HepG2 (cell line): Measurements from ENCODE around the gene KRTAP5-9. TPM values are rescaled to one million over a fixed set of nuclear protein-coding genes. Genes with fewer than 3 reads are reported as not detected.

Source experiments
- ATAC-seq: fragments of 200-7000 bp; cut with Tn5 transposase; 3 replicates; pipeline ENCODE4 v1.9.1; 2020; ENCODE audit warnings: mild to moderate bottlenecking, moderate library complexity
- BruUV-seq: library from RNA; stranded (reverse); fragments of 400-500 nt; replicated peaks from 2 replicates; lab custom pipeline; 2021; lab: Mats Ljungman, UMichigan
- CTCF ChIA-PET: fragments of 300-600 bp; formaldehyde crosslinking; extraction: SDS; loops from one replicate; lab custom pipeline; 2021; ENCODE audit warnings: low total read pairs, inconsistent platforms, low intra/inter-chr PET ratio; lab: Yijun Ruan, JAX
- POLR2A ChIA-PET: fragments of 350-600 bp; sonication (Branson Sonifier 250); formaldehyde crosslinking; loops from one replicate; lab custom pipeline; 2020; ENCODE audit warnings: antibody characterized with exemption, inconsistent platforms; lab: Yijun Ruan, JAX
- DNase-seq: peaks from one replicate; pipeline ENCODE4 v3.0.0-alpha.2; 2015; ENCODE audit warnings: low spot score
- FAIRE-seq: peaks from 3 replicates; lab custom pipeline; 2011; peaks lifted over from hg19 to GRCh38; lab: Jason Lieb, UNC
- H2AFZ ChIP-seq: one replicate; pipeline ENCODE4 v1.6.1; 2011; ENCODE audit warnings: low read length, inconsistent platforms
- H3K27ac ChIP-seq: fragments of 300-600 bp; 3 replicates; pipeline ENCODE4 v1.8.0; 2011; ENCODE audit warnings: mixed run types, mild to moderate bottlenecking, mixed read lengths, low read length, inconsistent platforms; ENCODE audit not compliant: insufficient read depth; ENCODE audit errors: extremely low read length
- H3K27me3 ChIP-seq, 2 experiments: fragments of 200-600 bp in 1 of 2; 2 replicates in 1 of 2; 3 replicates in 1 of 2; pipeline versions ENCODE4 v1.6.0 to v1.8.0; 2011; ENCODE audit warnings: low read length in 2 of 2, mild to moderate bottlenecking in 2 of 2, moderate library complexity in 2 of 2, inconsistent platforms in 1 of 2; ENCODE audit not compliant: insufficient read depth in 2 of 2, control insufficient read depth in 1 of 2
- H3K36me3 ChIP-seq, 2 experiments: fragments of 200-600 bp in 1 of 2; replicated peaks in 1 of 2; 2 replicates in 1 of 2; 3 replicates in 1 of 2; pipeline versions ENCODE4 v1.5.1 to v1.8.0; 2011; ENCODE audit warnings: low read length in 2 of 2, inconsistent platforms in 1 of 2; ENCODE audit not compliant: insufficient read depth in 2 of 2, control insufficient read depth in 1 of 2
- H3K4me1 ChIP-seq: 2 replicates; pipeline ENCODE4 v1.5.1; 2012; ENCODE audit warnings: low read length, inconsistent platforms; ENCODE audit not compliant: insufficient read depth
- H3K4me2 ChIP-seq: 2 replicates; pipeline ENCODE4 v1.6.0; 2011; ENCODE audit warnings: low read depth, low read length, inconsistent platforms
- H3K4me3 ChIP-seq, 3 experiments: fragments of 200-600 bp in 1 of 3; sonication (generic), shearing (Covaris generic) in 1 of 3; replicated peaks in 1 of 3; 2 replicates each; pipeline ENCODE4 v1.5.1; 2011 to 2016; ENCODE audit warnings: low read length in 3 of 3, inconsistent platforms in 2 of 3, low read depth in 2 of 3, mild to moderate bottlenecking in 2 of 3, control low read depth in 1 of 3, mixed read lengths in 1 of 3; ENCODE audit not compliant: insufficient read depth in 1 of 3
- H3K79me2 ChIP-seq: one replicate; pipeline ENCODE4 v1.6.1; 2011; ENCODE audit warnings: low read length, inconsistent platforms; ENCODE audit not compliant: insufficient read depth
- H3K9ac ChIP-seq: 2 replicates; pipeline ENCODE4 v1.6.0; 2011; ENCODE audit warnings: mild to moderate bottlenecking, low read depth, low read length, inconsistent platforms; ENCODE audit not compliant: insufficient read depth
- H3K9me3 ChIP-seq: 2 replicates; pipeline ENCODE4 v1.5.1; 2012; ENCODE audit warnings: mild to moderate bottlenecking, low read length
- H4K20me1 ChIP-seq: 2 replicates; pipeline ENCODE4 v1.6.0; 2011; ENCODE audit warnings: inconsistent platforms, mild to moderate bottlenecking, low read length, moderate library complexity; ENCODE audit not compliant: insufficient read depth
- HCFC1 ChIP-seq: fragments of 150-350 bp; IDR thresholded peaks from 2 replicates; pipeline ENCODE4 v1.6.1; 2014; ENCODE audit warnings: low read depth, low read length
- NCOR1 ChIP-seq: fragments of 200-600 bp; sonication (generic); IDR thresholded peaks from 2 replicates; pipeline ENCODE4 v1.7.0; 2017; ENCODE audit warnings: antibody characterized with exemption, low read length, borderline replicate concordance
- SP1 ChIP-seq, 2 experiments: fragments of 450-650 bp in 1 of 2; sonication (generic) in 1 of 2; formaldehyde crosslinking in 1 of 2; IDR thresholded peaks; 2 replicates each; pipeline versions ENCODE4 v1.4.0 to v1.6.1; 2016 to 2020; ENCODE audit warnings: missing genetic modification reagents in 1 of 2
- ZSCAN21 ChIP-seq: sonication (generic); formaldehyde crosslinking; IDR thresholded peaks from 2 replicates; pipeline ENCODE4 v1.8.0; 2022; ENCODE audit warnings: mild to moderate bottlenecking, missing genetic modification reagents, moderate library complexity, borderline replicate concordance
- WGBS: methylation state at CpG from one replicate; pipeline ENCODE4 v1.1.6; 2017; ENCODE audit warnings: low lambda C conversion rate; 5-methylcytosine and 5-hydroxymethylcytosine counted together
- in situ Hi-C: cut with HindIII; loops from 2 replicates; pipeline ENCODE4 v1.10.0; 2017; ENCODE audit warnings: low pct_unique_long_range_greater_than_20kb; ENCODE audit not compliant: extremely low pct_ligation_motif_present
- intact Hi-C: fragments of 100-400 bp; cut with micrococcal nuclease; formaldehyde crosslinking; loops from one replicate; pipeline ENCODE4 v1.10.0; 2022; ENCODE audit not compliant: unreplicated experiment
- polyA plus RNA-seq, 8 experiments: library from polyadenylated mRNA; depleted of rRNA in 3 of 8; stranded (reverse) in 7 of 8; unstranded in 1 of 8; fragments of >200 nt; fragmentation: Illumina TruSeq in 4 of 8; extraction: Trizol in 4 of 8; gene quantifications; 2 replicates each; pipeline versions ENCODE4 v1.2.1 to v1.2.3, GENCODE V29; 2011 to 2016; ENCODE audit warnings: low read depth in 4 of 8, missing spikeins in 1 of 8, mixed read lengths in 1 of 8; ENCODE audit not compliant: insufficient read depth in 1 of 8
- total RNA-seq, 5 experiments: library from RNA; depleted of rRNA; stranded (reverse); fragments of >200 nt; fragmentation: Illumina TruSeq; extraction: Trizol; gene quantifications; 2 replicates each; pipeline ENCODE4 v1.2.3, GENCODE V29; 2016; ENCODE audit warnings: low read depth in 1 of 5
- TF ChIP-seq, protein P1 (sequence below): sonication (generic); formaldehyde crosslinking; conservative IDR thresholded peaks from 2 replicates; pipeline ENCODE4 v1.4.0; 2020; ENCODE audit warnings: missing genetic modification reagents
- TF ChIP-seq, protein P2 (sequence below): sonication (generic); formaldehyde crosslinking; IDR thresholded peaks from 2 replicates; pipeline ENCODE4 v1.4.0; 2020; ENCODE audit warnings: missing genetic modification reagents
- TF ChIP-seq, protein P3 (sequence below): sonication (generic); formaldehyde crosslinking; IDR thresholded peaks from 2 replicates; pipeline ENCODE4 v1.4.0; 2020; ENCODE audit warnings: missing genetic modification reagents, borderline replicate concordance

Gene KRTAP5-9
- total and polyA plus RNA-seq, 2 of the 13 experiments (the other 11 are each of a cell fraction or from before 2014, with no cell fraction given) = 0.09 TPM; not detected in 1

DNA sequence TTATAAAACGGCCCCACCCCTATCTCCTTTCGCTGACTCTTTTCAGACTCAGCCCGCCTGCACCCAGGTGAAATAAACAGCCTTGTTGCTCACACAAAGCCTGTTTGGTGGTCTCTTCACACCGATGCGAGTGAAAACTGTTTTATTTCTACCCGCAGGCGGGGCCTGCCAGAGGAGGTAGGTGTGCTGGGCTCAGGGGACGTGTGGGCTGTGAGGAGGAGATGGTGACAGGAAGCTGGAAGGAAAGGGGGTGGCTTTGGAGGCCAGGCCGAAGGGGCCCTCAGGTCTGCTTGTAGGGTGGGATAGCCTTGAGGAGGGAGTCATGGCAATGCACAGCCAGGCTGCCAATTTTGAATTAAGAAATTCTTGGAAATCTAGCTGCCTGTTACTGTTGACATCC lies 42.4 kb upstream of the KRTAP5-9 start:
- H4K20me1 ChIP-seq = no peaks in the 10 kb centered on the region
- H2AFZ ChIP-seq = no peak overlapping the region
- H3K27ac ChIP-seq = no peak overlapping the region
- no peaks in the 10 kb centered on the region for H3K27me3 ChIP-seq
- no peak overlapping the region for H3K4me2 ChIP-seq
- peaks cover 4% of the 10 kb centered on the region; the same call in 1 of the 2 replicates for H3K9me3 ChIP-seq
- intact Hi-C loops (no loop called here), in situ Hi-C loops (no loop called here)
- ChIA-PET POLR2A (no interaction called here), CTCF (no interaction called here)
- 96% methylated on average over 9 of the region's 9 CpGs for WGBS
- no peak for ATAC-seq
- no peak overlapping the region for H3K9ac ChIP-seq
- H3K4me1 ChIP-seq = no peaks in the 10 kb centered on the region
- TF ChIP-seq ZSCAN21 (CRISPR knock-in tag) (no peak), SP1 (IDR thresholded peaks at IDR 0.05) (no peak), SP1 (CRISPR knock-in tag; IDR thresholded peaks at IDR 0.05) (no peak), HCFC1 (no peak), NCOR1 (no peak)
- TF ChIP-seq, protein P1, sequence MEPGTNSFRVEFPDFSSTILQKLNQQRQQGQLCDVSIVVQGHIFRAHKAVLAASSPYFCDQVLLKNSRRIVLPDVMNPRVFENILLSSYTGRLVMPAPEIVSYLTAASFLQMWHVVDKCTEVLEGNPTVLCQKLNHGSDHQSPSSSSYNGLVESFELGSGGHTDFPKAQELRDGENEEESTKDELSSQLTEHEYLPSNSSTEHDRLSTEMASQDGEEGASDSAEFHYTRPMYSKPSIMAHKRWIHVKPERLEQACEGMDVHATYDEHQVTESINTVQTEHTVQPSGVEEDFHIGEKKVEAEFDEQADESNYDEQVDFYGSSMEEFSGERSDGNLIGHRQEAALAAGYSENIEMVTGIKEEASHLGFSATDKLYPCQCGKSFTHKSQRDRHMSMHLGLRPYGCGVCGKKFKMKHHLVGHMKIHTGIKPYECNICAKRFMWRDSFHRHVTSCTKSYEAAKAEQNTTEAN (CRISPR knock-in tag) = no peak
- TF ChIP-seq, protein P2, sequence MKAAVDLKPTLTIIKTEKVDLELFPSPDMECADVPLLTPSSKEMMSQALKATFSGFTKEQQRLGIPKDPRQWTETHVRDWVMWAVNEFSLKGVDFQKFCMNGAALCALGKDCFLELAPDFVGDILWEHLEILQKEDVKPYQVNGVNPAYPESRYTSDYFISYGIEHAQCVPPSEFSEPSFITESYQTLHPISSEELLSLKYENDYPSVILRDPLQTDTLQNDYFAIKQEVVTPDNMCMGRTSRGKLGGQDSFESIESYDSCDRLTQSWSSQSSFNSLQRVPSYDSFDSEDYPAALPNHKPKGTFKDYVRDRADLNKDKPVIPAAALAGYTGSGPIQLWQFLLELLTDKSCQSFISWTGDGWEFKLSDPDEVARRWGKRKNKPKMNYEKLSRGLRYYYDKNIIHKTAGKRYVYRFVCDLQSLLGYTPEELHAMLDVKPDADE (CRISPR knock-in tag) = no peak
- TF ChIP-seq, protein P3, sequence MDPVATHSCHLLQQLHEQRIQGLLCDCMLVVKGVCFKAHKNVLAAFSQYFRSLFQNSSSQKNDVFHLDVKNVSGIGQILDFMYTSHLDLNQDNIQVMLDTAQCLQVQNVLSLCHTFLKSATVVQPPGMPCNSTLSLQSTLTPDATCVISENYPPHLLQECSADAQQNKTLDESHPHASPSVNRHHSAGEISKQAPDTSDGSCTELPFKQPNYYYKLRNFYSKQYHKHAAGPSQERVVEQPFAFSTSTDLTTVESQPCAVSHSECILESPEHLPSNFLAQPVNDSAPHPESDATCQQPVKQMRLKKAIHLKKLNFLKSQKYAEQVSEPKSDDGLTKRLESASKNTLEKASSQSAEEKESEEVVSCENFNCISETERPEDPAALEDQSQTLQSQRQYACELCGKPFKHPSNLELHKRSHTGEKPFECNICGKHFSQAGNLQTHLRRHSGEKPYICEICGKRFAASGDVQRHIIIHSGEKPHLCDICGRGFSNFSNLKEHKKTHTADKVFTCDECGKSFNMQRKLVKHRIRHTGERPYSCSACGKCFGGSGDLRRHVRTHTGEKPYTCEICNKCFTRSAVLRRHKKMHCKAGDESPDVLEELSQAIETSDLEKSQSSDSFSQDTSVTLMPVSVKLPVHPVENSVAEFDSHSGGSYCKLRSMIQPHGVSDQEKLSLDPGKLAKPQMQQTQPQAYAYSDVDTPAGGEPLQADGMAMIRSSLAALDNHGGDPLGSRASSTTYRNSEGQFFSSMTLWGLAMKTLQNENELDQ (CRISPR knock-in tag) = no peak
- H3K36me3 ChIP-seq = peaks cover 1 to 5% of the 10 kb centered on the region in 2 experiments; a peak in 3 of 5 replicates
- no peaks in the 10 kb centered on the region for H3K79me2 ChIP-seq
- BruUV-seq = no TSS peak
- DNase-seq = no peak
- no peak overlapping the region for H3K4me3 ChIP-seq
- no peak for FAIRE-seq
